GM10266 (cell line): ENCODE data around the gene DPP3.

Source experiments
- DNase-seq: peaks from one replicate; pipeline ENCODE4 v3.0.0; 2012; ENCODE audit errors: extremely low spot score
- TF ChIP-seq, protein P1 (sequence below): IDR thresholded peaks from 2 replicates; pipeline ENCODE4 v1.5.1; 2012; ENCODE audit warnings: mild to moderate bottlenecking, low read depth; ENCODE audit not compliant: control insufficient read depth, insufficient read depth; ENCODE audit errors: missing control alignments

Gene DPP3

DNA sequence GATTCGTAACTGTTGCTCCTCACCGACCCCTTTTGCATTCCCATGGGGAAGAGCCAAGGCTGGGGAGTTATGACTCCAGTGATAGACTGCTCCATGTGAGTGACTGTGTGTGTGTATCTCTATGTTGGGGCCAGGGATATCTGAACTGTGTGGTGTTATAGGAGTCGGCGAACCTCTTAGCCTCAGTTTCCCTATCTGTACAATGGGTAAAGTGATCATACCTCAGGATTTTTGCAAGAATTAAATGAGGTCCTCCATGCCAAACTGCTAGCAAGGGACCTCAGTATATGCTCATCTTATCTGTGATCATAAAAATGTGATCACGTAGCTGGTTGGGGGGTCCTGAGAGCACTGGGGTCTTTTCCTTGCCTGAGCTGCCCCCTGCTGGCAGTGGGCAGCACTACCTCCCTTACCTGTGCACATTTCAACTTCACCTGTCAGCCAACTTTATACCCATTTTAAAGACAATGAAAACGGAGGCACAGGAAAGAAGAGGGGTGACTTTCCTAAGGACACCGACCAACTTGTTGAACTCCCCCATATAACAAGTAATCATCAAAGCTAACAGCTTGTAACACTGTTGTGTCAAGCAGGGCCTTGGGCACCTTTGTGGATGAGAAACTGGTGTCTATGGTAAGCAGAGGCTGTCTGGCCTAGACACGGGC is 1.4 kb upstream of the DPP3 start:
- DNase-seq: peak; percentile 76
- TF ChIP-seq, protein P1, sequence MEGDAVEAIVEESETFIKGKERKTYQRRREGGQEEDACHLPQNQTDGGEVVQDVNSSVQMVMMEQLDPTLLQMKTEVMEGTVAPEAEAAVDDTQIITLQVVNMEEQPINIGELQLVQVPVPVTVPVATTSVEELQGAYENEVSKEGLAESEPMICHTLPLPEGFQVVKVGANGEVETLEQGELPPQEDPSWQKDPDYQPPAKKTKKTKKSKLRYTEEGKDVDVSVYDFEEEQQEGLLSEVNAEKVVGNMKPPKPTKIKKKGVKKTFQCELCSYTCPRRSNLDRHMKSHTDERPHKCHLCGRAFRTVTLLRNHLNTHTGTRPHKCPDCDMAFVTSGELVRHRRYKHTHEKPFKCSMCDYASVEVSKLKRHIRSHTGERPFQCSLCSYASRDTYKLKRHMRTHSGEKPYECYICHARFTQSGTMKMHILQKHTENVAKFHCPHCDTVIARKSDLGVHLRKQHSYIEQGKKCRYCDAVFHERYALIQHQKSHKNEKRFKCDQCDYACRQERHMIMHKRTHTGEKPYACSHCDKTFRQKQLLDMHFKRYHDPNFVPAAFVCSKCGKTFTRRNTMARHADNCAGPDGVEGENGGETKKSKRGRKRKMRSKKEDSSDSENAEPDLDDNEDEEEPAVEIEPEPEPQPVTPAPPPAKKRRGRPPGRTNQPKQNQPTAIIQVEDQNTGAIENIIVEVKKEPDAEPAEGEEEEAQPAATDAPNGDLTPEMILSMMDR: peak; percentile 79

DNA sequence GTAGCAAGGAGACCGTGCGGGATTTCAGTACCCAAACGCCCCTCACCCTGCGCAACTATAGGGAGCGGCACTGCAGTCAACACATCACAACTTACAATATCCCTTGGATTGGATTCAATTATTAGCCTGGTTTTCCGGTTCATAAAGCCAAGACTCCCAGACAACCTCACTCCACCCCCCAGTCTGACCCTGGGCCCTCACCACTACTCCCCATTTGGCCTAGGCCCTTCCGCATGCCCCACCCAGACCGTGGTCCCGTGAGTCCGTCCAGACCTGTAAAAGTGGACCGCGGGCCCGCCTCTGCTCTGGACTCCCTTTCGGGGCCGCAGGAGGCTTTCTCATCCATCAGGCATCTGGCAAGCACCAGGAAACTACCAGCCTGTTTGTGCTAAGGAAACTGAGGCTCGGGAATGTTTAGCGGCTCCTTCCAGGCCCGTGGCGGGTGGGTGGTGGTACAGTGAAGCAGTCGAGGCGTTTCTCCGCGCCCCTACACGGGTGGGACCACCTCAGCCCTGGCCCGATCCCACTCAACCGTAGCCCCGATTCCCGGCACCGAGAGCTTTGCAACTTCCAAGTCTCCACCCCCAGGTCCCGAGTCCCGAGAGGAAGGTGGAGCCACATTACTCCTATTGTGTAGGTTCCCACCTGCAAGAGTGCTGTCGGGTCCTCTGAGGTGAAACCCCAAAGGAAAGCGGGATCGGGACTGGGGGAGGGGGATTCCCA is 679 bp upstream of the DPP3 start:
- TF ChIP-seq, protein P1: no peak

DNA sequence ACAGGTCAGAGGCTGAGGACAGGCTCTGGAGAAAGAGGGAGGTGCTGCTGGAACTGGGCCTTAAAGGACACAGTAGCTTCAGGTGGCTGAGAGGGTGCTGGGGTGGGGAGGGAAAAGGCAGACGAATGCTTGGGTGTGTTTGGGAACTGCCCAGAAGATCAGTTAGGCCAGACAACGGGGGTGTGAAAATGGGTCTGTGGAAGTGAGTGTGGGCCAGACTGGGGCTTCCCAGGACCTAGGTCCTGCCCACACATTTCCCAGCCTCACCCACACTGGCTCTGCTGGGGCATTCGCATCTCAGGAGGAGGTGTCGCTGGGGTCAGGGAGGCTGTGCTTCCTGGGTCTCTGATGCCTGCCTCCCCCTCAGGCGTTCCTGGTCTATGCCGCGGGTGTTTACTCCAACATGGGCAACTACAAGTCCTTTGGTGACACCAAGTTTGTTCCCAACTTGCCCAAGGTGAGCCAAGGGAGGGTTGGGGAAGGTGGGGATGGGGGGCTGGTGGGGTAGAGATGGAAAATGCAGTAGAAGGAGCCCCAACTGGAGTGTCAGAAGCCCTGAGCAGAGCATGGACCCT is 4.7 kb downstream of the DPP3 start:
- DNase-seq: no peak
- TF ChIP-seq, protein P1: no peak

More for the DNA sequence above, 679 bp upstream of the DPP3 start:
- peak; percentile 47 for DNase-seq

DNA sequence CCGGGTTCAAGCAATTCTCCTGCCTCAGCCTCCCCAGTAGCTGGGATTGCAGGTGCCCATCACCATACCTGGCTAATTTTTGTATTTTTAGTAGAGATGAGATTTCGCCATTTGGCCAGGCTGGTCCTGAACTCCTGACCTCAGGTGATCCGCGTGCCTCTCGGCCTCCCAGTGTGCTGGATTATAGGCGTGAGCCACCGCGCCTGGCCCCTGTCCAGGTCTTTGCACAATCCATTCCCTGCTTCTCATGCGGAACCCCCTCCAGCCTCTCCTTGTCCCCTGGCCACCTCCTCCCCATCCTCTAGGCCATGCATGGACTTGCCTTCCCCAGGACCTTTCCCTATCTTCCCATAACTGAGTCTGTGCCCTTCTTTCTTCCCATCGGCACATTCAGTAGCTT is 8.7 kb downstream of the DPP3 start:
- TF ChIP-seq, protein P1: no peak
- no peak for DNase-seq

DNA sequence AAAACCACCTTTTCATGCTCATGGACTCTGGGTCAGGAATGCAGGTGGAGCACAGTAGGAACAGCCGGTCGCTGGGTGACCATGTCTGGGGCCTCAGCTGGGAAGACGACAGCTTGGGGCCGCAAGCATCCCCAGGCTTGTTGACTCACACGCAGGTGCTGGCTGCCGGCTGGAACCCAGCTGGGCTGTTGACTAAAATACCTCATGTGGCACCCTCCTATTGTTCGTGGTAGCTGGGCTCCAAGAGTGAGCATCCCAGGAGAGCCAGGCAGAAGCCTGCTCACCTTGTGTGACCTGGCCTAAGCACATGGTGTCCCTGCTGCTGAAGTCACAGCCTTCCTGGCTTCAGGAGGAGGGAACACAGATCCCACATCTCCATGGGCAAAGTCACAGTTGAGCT is 9.4 kb downstream of the DPP3 start:
- TF ChIP-seq, protein P1: no peak

DNA sequence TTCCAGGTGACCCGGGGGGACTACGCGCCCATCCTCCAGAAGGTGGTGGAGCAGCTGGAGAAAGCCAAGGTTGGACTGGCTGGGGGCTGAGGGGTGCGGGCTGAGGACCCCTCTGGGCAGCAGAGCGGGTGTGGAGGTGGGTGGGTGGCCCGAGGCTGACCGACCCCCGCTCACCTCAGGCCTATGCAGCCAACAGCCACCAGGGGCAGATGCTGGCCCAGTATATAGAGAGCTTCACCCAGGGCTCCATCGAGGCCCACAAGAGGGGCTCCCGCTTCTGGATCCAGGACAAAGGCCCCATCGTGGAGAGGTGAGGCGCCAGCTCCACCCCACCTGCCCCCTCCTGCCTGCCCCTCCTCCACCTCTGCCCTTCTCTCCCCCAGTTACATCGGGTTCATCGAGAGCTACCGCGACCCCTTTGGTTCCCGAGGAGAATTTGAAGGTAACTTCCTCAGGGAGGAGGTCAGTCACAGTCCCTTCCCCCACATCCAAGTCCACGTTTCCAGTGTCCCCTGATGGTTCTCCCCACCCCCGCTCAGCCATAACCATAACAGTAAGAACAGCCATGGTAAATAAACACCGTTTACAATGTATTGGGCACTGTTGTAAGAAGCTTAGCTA is 11.2 kb downstream of the DPP3 start:
- DNase-seq: no peak

More for the DNA sequence above, 9.4 kb downstream of the DPP3 start:
- no peak for DNase-seq

More for the DNA sequence above, 11.2 kb downstream of the DPP3 start:
- TF ChIP-seq, protein P1: no peak
